Natural killer cell (primary cell): ENCODE measurements around the gene DOCK4. TPM values are rescaled to one million over a fixed set of nuclear protein-coding genes. Genes with fewer than 3 reads are reported as not detected.
"Not testable (repeated sequence)": the region's sequence is repeated elsewhere in the genome, so short reads cannot be mapped to it uniquely, and the experiment has no call there.

Source experiments
- ATAC-seq, 3 donors: fragments of 150-1000 bp in 2 of 3; fragments of 200-7000 bp in 1 of 3; cut with Tn5 transposase; 1 replicate in 1 of 3; 2 replicates in 2 of 3; pipeline ENCODE4 v1.10.0; 2021; ENCODE audit warnings: mild to moderate bottlenecking in 2 of 3, moderate library complexity in 2 of 3
- DNase-seq, 2 donors: peaks; one replicate each; pipeline versions ENCODE4 v3.0.0 to v3.0.0-alpha.2; 2013 to 2021; ENCODE audit warnings: mixed read lengths in 1 of 2
- H3K27ac ChIP-seq: one replicate; pipeline ENCODE4 v1.5.1; 2013; ENCODE audit warnings: mild to moderate bottlenecking, low read length
- H3K27me3 ChIP-seq: one replicate; pipeline ENCODE4 v1.6.1; 2013; ENCODE audit warnings: low read length; ENCODE audit not compliant: control insufficient read depth, insufficient read depth
- H3K36me3 ChIP-seq: one replicate; pipeline ENCODE4 v1.6.1; 2013; ENCODE audit warnings: low read length; ENCODE audit not compliant: control insufficient read depth, insufficient read depth
- H3K4me1 ChIP-seq: one replicate; pipeline ENCODE4 v1.6.1; 2013; ENCODE audit warnings: low read length; ENCODE audit not compliant: control insufficient read depth, insufficient read depth
- H3K4me3 ChIP-seq: one replicate; pipeline ENCODE4 v1.5.1; 2013; ENCODE audit warnings: low read length
- H3K9me3 ChIP-seq: one replicate; pipeline ENCODE4 v1.6.1; 2013; ENCODE audit warnings: low read length; ENCODE audit not compliant: control insufficient read depth, insufficient read depth
- H3K27ac Mint-ChIP-seq, 2 donors: one replicate each; pipeline ENCODE4 v1.8.0; 2022; ENCODE audit warnings: mild to moderate bottlenecking in 2 of 2, mixed read lengths in 2 of 2, moderate library complexity in 1 of 2
- H3K27me3 Mint-ChIP-seq, 2 donors: one replicate each; pipeline ENCODE4 v1.8.0; 2022; ENCODE audit warnings: low read depth in 2 of 2, mixed read lengths in 2 of 2
- H3K36me3 Mint-ChIP-seq: one replicate; pipeline ENCODE4 v1.8.0; 2022; ENCODE audit warnings: mixed read lengths
- H3K4me1 Mint-ChIP-seq, 2 donors: one replicate each; pipeline ENCODE4 v1.8.0; 2022; ENCODE audit warnings: mixed read lengths in 2 of 2
- H3K4me3 Mint-ChIP-seq: one replicate; pipeline ENCODE4 v1.8.0; 2022; ENCODE audit warnings: mild to moderate bottlenecking, moderate library complexity, mixed read lengths
- H3K9me3 Mint-ChIP-seq, 2 donors: one replicate each; pipeline ENCODE4 v1.8.0; 2022; ENCODE audit warnings: mixed read lengths in 2 of 2
- CTCF ChIP-seq: fragments of 200-600 bp; IDR thresholded peaks from one replicate; pipeline ENCODE4 v1.8.0; 2022; ENCODE audit warnings: antibody characterized with exemption
- WGBS: methylation state at CpG from one replicate; pipeline ENCODE4 v1.1.7; 2013; ENCODE audit warnings: missing lambda C conversion rate; ENCODE audit not compliant: insufficient coverage; 5-methylcytosine and 5-hydroxymethylcytosine counted together
- intact Hi-C: fragments of 100-400 bp; cut with micrococcal nuclease; formaldehyde crosslinking; loops from one replicate; pipeline ENCODE4 v1.14.2; 2022
- total RNA-seq, 4 donors: library from RNA; stranded (reverse); fragments of 120-200 nt in 1 of 4; gene quantifications; one replicate each; pipeline versions ENCODE4 v1.2.3 to v1.2.4, GENCODE V29; 2013 to 2022

Gene DOCK4
- total RNA-seq, 3 donors from 2014 or later (not counting 1 experiment from before 2014, with no cell fraction given), result 0.61 to 2.4 (median 0.89) TPM

GRCh38 chr7:112132051-112132694 is 74.0 kb downstream of the DOCK4 start:
- intact Hi-C loops, result no loop called here
- Histone ChIP-seq H3K27me3 (peaks cover 2% of the 10 kb centered on the region), H3K4me3 (no peak overlapping the region), H3K27ac (no peak overlapping the region), H3K4me1 (no peaks in the 10 kb centered on the region), H3K9me3 (no peaks in the 10 kb centered on the region), H3K36me3 (no peaks in the 10 kb centered on the region)
- DNase-seq (no peak), ATAC-seq (no peak)
- H3K4me1 Mint-ChIP-seq, result no peaks in the 10 kb centered on the region
- no peak overlapping the region for H3K4me3 Mint-ChIP-seq
- no peak for TF ChIP-seq CTCF
- H3K9me3 Mint-ChIP-seq, result no peaks in the 10 kb centered on the region
- no peaks in the 10 kb centered on the region for H3K36me3 Mint-ChIP-seq
- H3K27ac Mint-ChIP-seq, result no peak overlapping the region
- 44% methylated on average over 3 of the region's 4 CpGs for WGBS
- peaks cover 3 to 14% of the 10 kb centered on the region in 2 donors for H3K27me3 Mint-ChIP-seq

- DNase-seq, result no peak
- ATAC-seq, result no peak
- intact Hi-C loops, result no loop called here
- H3K4me3 Mint-ChIP-seq, result no peak overlapping the region
- H3K4me3 ChIP-seq, result no peak overlapping the region
- H3K27me3 ChIP-seq, result peaks cover 2% of the 10 kb centered on the region
- H3K36me3 Mint-ChIP-seq, result no peaks in the 10 kb centered on the region
- H3K36me3 ChIP-seq, result no peaks in the 10 kb centered on the region
- 88% methylated on average over 10 of the region's 10 CpGs for WGBS
- no peaks in the 10 kb centered on the region for H3K4me1 Mint-ChIP-seq
- H3K9me3 ChIP-seq, result no peaks in the 10 kb centered on the region
- H3K27ac Mint-ChIP-seq, result no peak overlapping the region
- no peaks in the 10 kb centered on the region for H3K4me1 ChIP-seq
- no peaks in the 10 kb centered on the region for H3K9me3 Mint-ChIP-seq
- H3K27me3 Mint-ChIP-seq, result peaks cover 3 to 14% of the 10 kb centered on the region in 2 donors
- TF ChIP-seq CTCF, result no peak
- no peak overlapping the region for H3K27ac ChIP-seq
Measured at GRCh38 chr7:112130729-112131410, 75.3 kb downstream of the DOCK4 start.

- DNase-seq (no peak), ATAC-seq (no peak)
- H3K4me1 ChIP-seq, result no peaks in the 10 kb centered on the region
- Mint-ChIP-seq H3K36me3 (no peaks in the 10 kb centered on the region), H3K4me1 (no peaks in the 10 kb centered on the region), H3K27me3 (peaks cover 3 to 14% of the 10 kb centered on the region in 2 donors), H3K9me3 (no peaks in the 10 kb centered on the region), H3K4me3 (no peak overlapping the region), H3K27ac (no peak overlapping the region)
- intact Hi-C loops, result no loop called here
- H3K27me3 ChIP-seq, result peaks cover 2% of the 10 kb centered on the region
- no peaks in the 10 kb centered on the region for H3K9me3 ChIP-seq
- H3K4me3 ChIP-seq, result no peak overlapping the region
- no peak overlapping the region for H3K27ac ChIP-seq
- TF ChIP-seq CTCF, result no peak
- WGBS, result 83% methylated on average over 5 of the region's 5 CpGs
- no peaks in the 10 kb centered on the region for H3K36me3 ChIP-seq
Measured at GRCh38 chr7:112129655-112130323, 76.4 kb downstream of the DOCK4 start.

- intact Hi-C loops, H3K27me3 ChIP-seq, DNase-seq, H3K4me1 Mint-ChIP-seq, H3K36me3 ChIP-seq, H3K36me3 Mint-ChIP-seq, H3K9me3 ChIP-seq, H3K4me1 ChIP-seq, H3K27ac ChIP-seq, ATAC-seq, H3K9me3 Mint-ChIP-seq, H3K27ac Mint-ChIP-seq, H3K4me3 Mint-ChIP-seq, H3K4me3 ChIP-seq: not testable (repeated sequence)
- peaks cover 3 to 14% of the 10 kb centered on the region in 2 donors for H3K27me3 Mint-ChIP-seq
- WGBS, result no CpG with 5 or more reads among the region's 8 CpGs
Measured at GRCh38 chr7:112128461-112129425, 77.5 kb downstream of the DOCK4 start.

- H3K27ac Mint-ChIP-seq, DNase-seq, H3K27me3 ChIP-seq, H3K4me3 ChIP-seq, H3K4me3 Mint-ChIP-seq, H3K9me3 Mint-ChIP-seq, H3K4me1 Mint-ChIP-seq, H3K27ac ChIP-seq, H3K4me1 ChIP-seq, ATAC-seq, intact Hi-C loops, H3K9me3 ChIP-seq, H3K36me3 ChIP-seq, H3K36me3 Mint-ChIP-seq: not testable (repeated sequence)
- 100% methylated on average over 2 of the region's 13 CpGs for WGBS
- H3K27me3 Mint-ChIP-seq, result peaks cover 3 to 14% of the 10 kb centered on the region in 2 donors
Measured at GRCh38 chr7:112128041-112128440, 78.2 kb downstream of the DOCK4 start.
